Esophagus muscularis mucosa (tissue), 4 donors: Measurements from ENCODE around the gene IGF2R. TPM values are rescaled to one million over a fixed set of nuclear protein-coding genes. Genes with fewer than 3 reads are reported as not detected.

Source experiments
- DNase-seq: peaks from one replicate; pipeline ENCODE4 v3.0.0-alpha.2; 2017; ENCODE audit errors: extremely low spot score
- H3K27ac ChIP-seq, 4 donors: fragments of 200-600 bp; sonication (generic); replicated peaks in 1 of 4; 1 replicate in 3 of 4; 2 replicates in 1 of 4; pipeline ENCODE4 v1.5.1; 2016 to 2019; ENCODE audit warnings: mild to moderate bottlenecking in 1 of 4
- H3K27me3 ChIP-seq, 4 donors: fragments of 200-600 bp; sonication (generic); one replicate each; pipeline versions ENCODE4 v1.5.1 to v1.6.0; 2016 to 2019
- H3K36me3 ChIP-seq, 4 donors: fragments of 200-600 bp; sonication (generic); one replicate each; pipeline ENCODE4 v1.5.1; 2016 to 2019
- H3K4me1 ChIP-seq, 4 donors: fragments of 200-600 bp; sonication (generic); one replicate each; pipeline ENCODE4 v1.5.1; 2016 to 2019
- H3K4me3 ChIP-seq, 4 donors: fragments of 200-600 bp; sonication (generic); 1 replicate in 2 of 4; 2 replicates in 2 of 4; pipeline ENCODE4 v1.5.1; 2016 to 2019; ENCODE audit warnings: mild to moderate bottlenecking in 4 of 4, moderate library complexity in 1 of 4
- H3K9me3 ChIP-seq, 4 donors: fragments of 200-600 bp; sonication (generic); 1 replicate in 3 of 4; 2 replicates in 1 of 4; pipeline ENCODE4 v1.5.1; 2016 to 2019
- CTCF ChIP-seq, 3 experiments: fragments of 200-600 bp in 2 of 3; fragments of 450-650 bp in 1 of 3; sonication (generic) in 2 of 3; IDR thresholded peaks; one replicate each; pipeline ENCODE4 v1.5.1; 2017 to 2019; ENCODE audit warnings: antibody characterized with exemption in 3 of 3, mild to moderate bottlenecking in 2 of 3, moderate library complexity in 1 of 3
- EP300 ChIP-seq: sonication (generic); formaldehyde crosslinking; IDR thresholded peaks from one replicate; pipeline ENCODE4 v1.6.1; 2017; ENCODE audit warnings: antibody characterized with exemption
- POLR2A ChIP-seq: fragments of 450-650 bp; IDR thresholded peaks from one replicate; pipeline ENCODE4 v1.6.1; 2017; ENCODE audit warnings: antibody characterized with exemption, moderate library complexity, mild to moderate bottlenecking, low read depth
- POLR2AphosphoS5 ChIP-seq, 2 donors: sonication (generic); formaldehyde crosslinking; IDR thresholded peaks; one replicate each; pipeline ENCODE4 v1.6.1; 2017; ENCODE audit warnings: antibody characterized with exemption in 2 of 2
- WGBS: methylation state at CpG from one replicate; pipeline ENCODE4 v1.1.5; 2018; 5-methylcytosine and 5-hydroxymethylcytosine counted together
- intact Hi-C: fragments of 100-400 bp; cut with DNase I; formaldehyde crosslinking; loops from one replicate; pipeline ENCODE4 v1.15.1; 2023
- total RNA-seq, 4 donors: library from RNA; depleted of rRNA; stranded (reverse); fragments of >200 nt; gene quantifications; one replicate each; pipeline versions ENCODE4 v1.1.0 to v1.2.1, GENCODE V29; 2016

The IGF2R gene
- total RNA-seq, 4 donors from 2014 or later, result 43.6 to 75.3 (median 58.4) TPM

- TF ChIP-seq POLR2A (no peak), CTCF (IDR thresholded peaks at IDR 0.05) (no peak), EP300 (no peak), POLR2AphosphoS5 (IDR thresholded peaks at IDR 0.05) (no peak)
- 96% methylated on average over 6 of the region's 6 CpGs for WGBS
- intact Hi-C loops, result no loop called here
- Histone ChIP-seq H3K4me1 (no peaks in the 10 kb centered on the region), H3K9me3 (no peaks in the 10 kb centered on the region), H3K36me3 (peaks cover 0 to 12% (median 6%) of the 10 kb centered on the region in 4 donors), H3K4me3 (no peak overlapping the region), H3K27me3 (no peaks in the 10 kb centered on the region), H3K27ac (no peak overlapping the region)
- DNase-seq, result no peak
These were observed 148.3 kb downstream of the IGF2R start for GRCh38 chr6:160117137-160117536.

- TF ChIP-seq EP300 (no peak), POLR2AphosphoS5 (IDR thresholded peaks at IDR 0.05) (no peak), POLR2A (no peak), CTCF (IDR thresholded peaks at IDR 0.05) (no peak)
- H3K9me3 ChIP-seq, result no peaks in the 10 kb centered on the region
- H3K27me3 ChIP-seq, result no peaks in the 10 kb centered on the region
- H3K36me3 ChIP-seq, result peaks cover 0 to 1% (median under 1%) of the 10 kb centered on the region in 4 donors
- WGBS, result 87% methylated on average over 3 of the region's 5 CpGs
- no peak overlapping the region for H3K4me3 ChIP-seq
- intact Hi-C loops, result no loop called here
- no peak for DNase-seq
- no peak overlapping the region for H3K27ac ChIP-seq
- no peaks in the 10 kb centered on the region for H3K4me1 ChIP-seq
These were observed 149.8 kb downstream of the IGF2R start for GRCh38 chr6:160118620-160119229.

- WGBS, result 90% methylated on average over 1 of the region's 1 CpG
- Histone ChIP-seq H3K36me3 (no peaks in the 10 kb centered on the region), H3K27ac (no peak overlapping the region), H3K27me3 (no peaks in the 10 kb centered on the region), H3K4me3 (no peak overlapping the region), H3K4me1 (no peaks in the 10 kb centered on the region), H3K9me3 (no peaks in the 10 kb centered on the region)
- TF ChIP-seq POLR2A (no peak), CTCF (IDR thresholded peaks at IDR 0.05) (no peak), POLR2AphosphoS5 (IDR thresholded peaks at IDR 0.05) (no peak), EP300 (no peak)
- no peak for DNase-seq
- intact Hi-C loops, result no loop called here
These were observed 151.2 kb downstream of the IGF2R start for GRCh38 chr6:160120087-160120486.

- Histone ChIP-seq H3K4me3 (no peak within 1 kb of the TSS), H3K27me3 (no peaks in the 10 kb centered on the region), H3K4me1 (no peaks in the 10 kb centered on the region), H3K36me3 (no peaks in the 10 kb centered on the region), H3K9me3 (no peaks in the 10 kb centered on the region), H3K27ac (no peak within 1 kb of the TSS)
- no peak for DNase-seq
- WGBS, result 87% methylated on average over 8 of the region's 8 CpGs
- intact Hi-C loops, result no loop called here
- TF ChIP-seq EP300 (no peak), POLR2A (no peak), POLR2AphosphoS5 (IDR thresholded peaks at IDR 0.05) (no peak), CTCF (IDR thresholded peaks at IDR 0.05) (no peak)
These were observed 152.7 kb downstream of the IGF2R start, which contains the start of gene SLC22A1 for GRCh38 chr6:160121558-160121957. Gene SLC22A1 (plus strand): TSS chr6:160121815. CDS start chr6:160121936, 121 bp downstream.

GRCh38 chr6:160121981-160122380 is 153.1 kb downstream of the IGF2R start:
- H3K9me3 ChIP-seq, result no peaks in the 10 kb centered on the region
- WGBS, result 98% methylated on average over 9 of the region's 14 CpGs
- no peak overlapping the region for H3K27ac ChIP-seq
- H3K36me3 ChIP-seq, result no peaks in the 10 kb centered on the region
- no peaks in the 10 kb centered on the region for H3K27me3 ChIP-seq
- no peak for TF ChIP-seq POLR2AphosphoS5 (IDR thresholded peaks at IDR 0.05)
- no peak for TF ChIP-seq POLR2A
- TF ChIP-seq CTCF (IDR thresholded peaks at IDR 0.05), result no peak
- TF ChIP-seq EP300, result no peak
- H3K4me3 ChIP-seq, result no peak overlapping the region
- H3K4me1 ChIP-seq, result no peaks in the 10 kb centered on the region
- intact Hi-C loops, result no loop called here
- DNase-seq, result no peak
